H9 (cell line): Measurements from ENCODE around the gene C5orf15. TPM values are rescaled to one million over a fixed set of nuclear protein-coding genes. Genes with fewer than 3 reads are reported as not detected.
"Not testable (repeated sequence)": the region's sequence is repeated elsewhere in the genome, so short reads cannot be mapped to it uniquely, and the experiment has no call there.

Source experiments
- DNase-seq: peaks from one replicate; pipeline ENCODE4 v3.0.0-alpha.2; 2017
- H2AFZ ChIP-seq: one replicate; pipeline ENCODE4 v1.6.1; 2013; ENCODE audit warnings: mild to moderate bottlenecking, low read length, control low read depth, moderate library complexity
- H2AK5ac ChIP-seq: 2 replicates; pipeline ENCODE4 v1.6.1; 2013; ENCODE audit warnings: low read length, control low read depth, mixed read lengths; ENCODE audit not compliant: insufficient read length
- H2BK120ac ChIP-seq: one replicate; pipeline ENCODE4 v1.6.1; 2013; ENCODE audit warnings: low read depth, mild to moderate bottlenecking, low read length, control low read depth, inconsistent platforms; ENCODE audit not compliant: poor library complexity, severe bottlenecking
- H2BK12ac ChIP-seq: 2 replicates; pipeline ENCODE4 v1.6.1; 2013; ENCODE audit warnings: low read length, control low read depth, mixed read lengths, low read depth; ENCODE audit not compliant: insufficient read length
- H2BK15ac ChIP-seq: 2 replicates; pipeline ENCODE4 v1.6.1; 2013; ENCODE audit warnings: low read depth, low read length, control low read depth
- H2BK20ac ChIP-seq: one replicate; pipeline ENCODE4 v1.6.1; 2013; ENCODE audit warnings: low read depth, mild to moderate bottlenecking, low read length, control low read depth, inconsistent platforms; ENCODE audit not compliant: poor library complexity, severe bottlenecking
- H2BK5ac ChIP-seq: 2 replicates; pipeline ENCODE4 v1.6.1; 2013; ENCODE audit warnings: low read length, control low read depth, mixed read lengths; ENCODE audit not compliant: insufficient read length
- H3K14ac ChIP-seq: 2 replicates; pipeline ENCODE4 v1.6.1; 2013; ENCODE audit warnings: low read length, control low read depth; ENCODE audit not compliant: insufficient read depth
- H3K18ac ChIP-seq: 2 replicates; pipeline ENCODE4 v1.6.1; 2013; ENCODE audit warnings: low read depth, mild to moderate bottlenecking, mixed read lengths, low read length, control low read depth; ENCODE audit not compliant: insufficient read length
- H3K23ac ChIP-seq: 2 replicates; pipeline ENCODE4 v1.6.1; 2013; ENCODE audit warnings: low read length, control low read depth, mixed read lengths, low read depth; ENCODE audit not compliant: insufficient read length
- H3K23me2 ChIP-seq: 2 replicates; pipeline ENCODE4 v1.6.1; 2013; ENCODE audit warnings: low read depth, mild to moderate bottlenecking, mixed read lengths, low read length, control low read depth; ENCODE audit not compliant: insufficient read length, poor library complexity, severe bottlenecking
- H3K27ac ChIP-seq: 2 replicates; pipeline ENCODE4 v1.5.1; 2013; ENCODE audit warnings: low read length, control low read depth, mixed read lengths, low read depth; ENCODE audit not compliant: insufficient read length
- H3K27me3 ChIP-seq: 2 replicates; pipeline ENCODE4 v1.6.1; 2013; ENCODE audit warnings: low read length, control low read depth, inconsistent platforms; ENCODE audit not compliant: insufficient read depth
- H3K4ac ChIP-seq: 2 replicates; pipeline ENCODE4 v1.6.1; 2013; ENCODE audit warnings: low read depth, mild to moderate bottlenecking, control low read depth, inconsistent platforms, low read length, moderate library complexity
- H3K4me1 ChIP-seq: 2 replicates; pipeline ENCODE4 v1.6.1; 2013; ENCODE audit warnings: low read length, control low read depth, inconsistent platforms; ENCODE audit not compliant: insufficient read depth
- H3K4me2 ChIP-seq: 2 replicates; pipeline ENCODE4 v1.6.1; 2013; ENCODE audit warnings: low read length, control low read depth, mixed read lengths; ENCODE audit not compliant: insufficient read length, insufficient read depth
- H3K56ac ChIP-seq: 2 replicates; pipeline ENCODE4 v1.6.1; 2013; ENCODE audit warnings: low read depth, mild to moderate bottlenecking, mixed read lengths, low read length, control low read depth; ENCODE audit not compliant: insufficient read length
- H3K79me1 ChIP-seq: 2 replicates; pipeline ENCODE4 v1.6.1; 2013; ENCODE audit warnings: low read depth, mild to moderate bottlenecking, moderate library complexity, low read length, control low read depth, inconsistent platforms; ENCODE audit not compliant: insufficient read depth, poor library complexity, severe bottlenecking
- H3K79me2 ChIP-seq: 2 replicates; pipeline ENCODE4 v1.6.1; 2013; ENCODE audit warnings: low read length, control low read depth, inconsistent platforms; ENCODE audit not compliant: insufficient read depth
- H3K9ac ChIP-seq: 2 replicates; pipeline ENCODE4 v1.6.1; 2013; ENCODE audit warnings: low read length, control low read depth, mixed read lengths; ENCODE audit not compliant: insufficient read length; ENCODE audit errors: extremely low read depth
- H3K9me3 ChIP-seq: one replicate; pipeline ENCODE4 v1.6.1; 2013; ENCODE audit warnings: low read depth, low read length, inconsistent platforms; ENCODE audit not compliant: control insufficient read depth
- H3T11ph ChIP-seq: one replicate; pipeline ENCODE4 v1.6.1; 2013; ENCODE audit warnings: mild to moderate bottlenecking, low read length, control low read depth, inconsistent platforms
- H4K20me1 ChIP-seq: one replicate; pipeline ENCODE4 v1.6.1; 2013; ENCODE audit not compliant: control insufficient read depth, insufficient read length, insufficient read depth
- H4K5ac ChIP-seq: 2 replicates; pipeline ENCODE4 v1.6.1; 2013; ENCODE audit warnings: low read depth, mild to moderate bottlenecking, mixed read lengths, low read length, control low read depth; ENCODE audit not compliant: insufficient read length
- H4K8ac ChIP-seq: replicated peaks from 2 replicates; pipeline ENCODE4 v1.6.1; 2013; ENCODE audit warnings: low read length, control low read depth, mixed read lengths, low read depth; ENCODE audit not compliant: insufficient read length
- H4K91ac ChIP-seq: 2 replicates; pipeline ENCODE4 v1.6.1; 2013; ENCODE audit warnings: low read depth, mild to moderate bottlenecking, moderate library complexity, mixed read lengths, low read length, control low read depth; ENCODE audit not compliant: insufficient read length
- H3K27ac Mint-ChIP-seq, 3 experiments: 2 replicates in 2 of 3; 3 replicates in 1 of 3; pipeline ENCODE4 v1.8.0; 2020 to 2021; ENCODE audit warnings: mixed read lengths in 3 of 3, mild to moderate bottlenecking in 1 of 3, moderate library complexity in 1 of 3
- H3K27me3 Mint-ChIP-seq: 2 replicates; pipeline ENCODE4 v1.8.0; 2021; ENCODE audit warnings: low read depth, mild to moderate bottlenecking, moderate library complexity, mixed read lengths
- H3K36me3 Mint-ChIP-seq, 3 experiments: 2 replicates in 2 of 3; 3 replicates in 1 of 3; pipeline ENCODE4 v1.8.0; 2020 to 2021; ENCODE audit warnings: low read depth in 3 of 3, mixed read lengths in 3 of 3; ENCODE audit not compliant: insufficient read depth in 1 of 3
- H3K4me1 Mint-ChIP-seq, 2 experiments: 2 replicates each; pipeline ENCODE4 v1.8.0; 2020; ENCODE audit warnings: mixed read lengths in 2 of 2
- H3K4me3 Mint-ChIP-seq, 2 experiments: 2 replicates in 1 of 2; 3 replicates in 1 of 2; pipeline ENCODE4 v1.8.0; 2020 to 2021; ENCODE audit warnings: mild to moderate bottlenecking in 2 of 2, mixed read lengths in 2 of 2, moderate library complexity in 1 of 2
- H3K9me3 Mint-ChIP-seq, 2 experiments: 2 replicates in 1 of 2; 3 replicates in 1 of 2; pipeline ENCODE4 v1.8.0; 2020; ENCODE audit warnings: mild to moderate bottlenecking in 2 of 2, mixed read lengths in 2 of 2, moderate library complexity in 1 of 2
- WGBS: extraction: QIAGEN DNeasy Blood & Tissue Kit; methylation state at CpG from one replicate; pipeline ENCODE4 v1.1.7; 2013; ENCODE audit warnings: missing lambda C conversion rate, low lambda C conversion rate, mixed read lengths; ENCODE audit not compliant: insufficient read length; ENCODE audit errors: extremely low coverage; 5-methylcytosine and 5-hydroxymethylcytosine counted together
- total RNA-seq: library from RNA; stranded (reverse); gene quantifications from 2 replicates; pipeline ENCODE4 v1.2.1, GENCODE V29; 2021
- TF ChIP-seq, protein P1 (sequence below): fragments of 200-600 bp; sonication (generic); conservative IDR thresholded peaks from 3 replicates; pipeline ENCODE4 v1.8.0; 2021; ENCODE audit warnings: antibody characterized with exemption, mild to moderate bottlenecking

The C5orf15 gene
- total RNA-seq, 1 experiment from 2014 or later: 33.4 TPM

DNA sequence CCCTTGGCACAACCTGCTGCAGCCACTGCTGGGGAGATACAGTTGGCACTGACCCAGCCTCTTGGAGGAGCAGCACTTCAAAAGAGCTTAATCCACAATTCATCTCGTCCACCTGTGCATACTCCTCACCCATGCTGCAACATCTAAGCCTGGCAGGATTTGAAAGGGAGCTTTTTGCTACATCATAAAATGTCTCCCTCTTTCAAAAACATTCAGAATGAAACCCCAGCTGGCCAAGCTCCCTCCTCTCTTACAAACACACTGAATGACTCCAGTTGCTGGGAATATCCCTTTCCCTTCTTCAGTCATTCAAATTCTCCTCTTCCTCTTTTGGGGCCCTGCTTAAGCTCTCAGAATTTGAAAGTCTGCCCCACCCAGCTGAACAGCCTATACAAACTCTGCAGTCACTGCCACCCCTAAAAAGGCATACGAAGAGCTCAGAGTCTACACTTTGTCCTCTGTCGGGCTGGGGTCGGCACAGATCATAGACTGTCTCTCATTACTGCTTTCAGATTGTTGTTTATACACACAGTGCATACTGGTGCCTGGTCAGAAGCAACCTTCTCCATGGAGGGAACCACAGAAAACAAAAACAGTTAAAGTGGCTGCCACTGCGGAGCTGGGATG is 8.8 kb upstream of the C5orf15 start:
- H3K79me2 ChIP-seq: no peaks in the 10 kb centered on the region

DNA sequence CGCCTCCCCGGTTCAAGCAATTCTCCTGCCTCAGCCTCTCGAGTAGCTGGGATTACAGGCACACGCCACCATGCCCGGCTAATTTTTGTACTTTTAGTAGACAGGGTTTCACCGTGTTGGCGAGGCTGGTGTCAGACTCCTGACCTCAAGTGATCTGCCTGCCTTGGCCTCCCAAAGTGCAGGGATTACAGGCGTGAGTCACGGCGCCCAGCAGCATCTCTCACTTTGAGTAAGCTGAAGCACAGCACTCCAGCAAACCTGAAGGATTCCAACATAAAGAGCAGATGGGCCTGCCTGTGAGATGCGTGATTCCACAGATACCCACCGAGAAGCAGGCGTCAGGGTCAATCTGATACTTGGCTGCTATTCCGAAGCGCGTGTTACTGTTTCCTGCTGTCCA is 7.1 kb upstream of the C5orf15 start:
- not testable (repeated sequence) for H3K9me3 Mint-ChIP-seq, H3T11ph ChIP-seq, H2BK12ac ChIP-seq, H3K79me2 ChIP-seq, H2BK120ac ChIP-seq, H3K4me3 Mint-ChIP-seq, H3K79me1 ChIP-seq, H2BK5ac ChIP-seq, H3K4me2 ChIP-seq, H3K27ac ChIP-seq, H3K27me3 Mint-ChIP-seq, H3K4me1 Mint-ChIP-seq, H3K14ac ChIP-seq, H3K23me2 ChIP-seq, H2AK5ac ChIP-seq, H4K91ac ChIP-seq, H3K9ac ChIP-seq, H3K27me3 ChIP-seq, H2BK20ac ChIP-seq, H3K18ac ChIP-seq, H4K5ac ChIP-seq, H3K9me3 ChIP-seq, H2AFZ ChIP-seq, H3K4ac ChIP-seq, H3K23ac ChIP-seq, H3K56ac ChIP-seq, H4K20me1 ChIP-seq, H2BK15ac ChIP-seq, H4K8ac ChIP-seq, DNase-seq, H3K27ac Mint-ChIP-seq, H3K4me1 ChIP-seq
- no CpG with 5 or more reads among the region's 16 CpGs for WGBS
- H3K36me3 Mint-ChIP-seq: peaks cover 33 to 79% (median 72%) of the 10 kb centered on the region in 3 experiments; a peak in 6 of 7 replicates

More for the DNA sequence above, 8.8 kb upstream of the C5orf15 start:
- peak overlapping the region; percentile 14 to 42 (median 40); a peak in 2 of 7 replicates for H3K27ac Mint-ChIP-seq
- Histone ChIP-seq H3K4ac (no peak overlapping the region), H3K18ac (no peak overlapping the region), H2BK12ac (no peak overlapping the region), H2AK5ac (no peak overlapping the region), H2BK15ac (no peak overlapping the region), H3T11ph (no peak overlapping the region), H4K91ac (no peak overlapping the region), H4K5ac (no peak overlapping the region), H3K4me1 (no peaks in the 10 kb centered on the region), H2AFZ (no peak overlapping the region), H3K23me2 (no peaks in the 10 kb centered on the region), H2BK120ac (no peak overlapping the region), H4K8ac (no peak overlapping the region), H2BK20ac (no peak overlapping the region), H3K27me3 (no peaks in the 10 kb centered on the region), H3K56ac (no peak overlapping the region), H3K27ac (no peak overlapping the region), H3K14ac (no peak overlapping the region), H3K4me2 (no peak overlapping the region), H3K9me3 (no peaks in the 10 kb centered on the region), H4K20me1 (no peaks in the 10 kb centered on the region), H2BK5ac (no peak overlapping the region), H3K23ac (no peak overlapping the region), H3K79me1 (no peaks in the 10 kb centered on the region), H3K9ac (no peak overlapping the region)
- no peaks in the 10 kb centered on the region for H3K27me3 Mint-ChIP-seq
- TF ChIP-seq, protein P1, sequence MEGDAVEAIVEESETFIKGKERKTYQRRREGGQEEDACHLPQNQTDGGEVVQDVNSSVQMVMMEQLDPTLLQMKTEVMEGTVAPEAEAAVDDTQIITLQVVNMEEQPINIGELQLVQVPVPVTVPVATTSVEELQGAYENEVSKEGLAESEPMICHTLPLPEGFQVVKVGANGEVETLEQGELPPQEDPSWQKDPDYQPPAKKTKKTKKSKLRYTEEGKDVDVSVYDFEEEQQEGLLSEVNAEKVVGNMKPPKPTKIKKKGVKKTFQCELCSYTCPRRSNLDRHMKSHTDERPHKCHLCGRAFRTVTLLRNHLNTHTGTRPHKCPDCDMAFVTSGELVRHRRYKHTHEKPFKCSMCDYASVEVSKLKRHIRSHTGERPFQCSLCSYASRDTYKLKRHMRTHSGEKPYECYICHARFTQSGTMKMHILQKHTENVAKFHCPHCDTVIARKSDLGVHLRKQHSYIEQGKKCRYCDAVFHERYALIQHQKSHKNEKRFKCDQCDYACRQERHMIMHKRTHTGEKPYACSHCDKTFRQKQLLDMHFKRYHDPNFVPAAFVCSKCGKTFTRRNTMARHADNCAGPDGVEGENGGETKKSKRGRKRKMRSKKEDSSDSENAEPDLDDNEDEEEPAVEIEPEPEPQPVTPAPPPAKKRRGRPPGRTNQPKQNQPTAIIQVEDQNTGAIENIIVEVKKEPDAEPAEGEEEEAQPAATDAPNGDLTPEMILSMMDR: no peak
- H3K4me3 Mint-ChIP-seq: no peak overlapping the region
- no peak for DNase-seq
- H3K4me1 Mint-ChIP-seq: peaks cover 5 to 7% of the 10 kb centered on the region in 2 experiments
- H3K9me3 Mint-ChIP-seq: no peaks in the 10 kb centered on the region
- peaks cover 47 to 85% (median 66%) of the 10 kb centered on the region in 3 experiments; a peak in 6 of 7 replicates for H3K36me3 Mint-ChIP-seq
- no CpG with 5 or more reads among the region's 5 CpGs for WGBS
